Fibroblast of the aortic adventitia (primary cell): Measurements from ENCODE around the gene DOCK11. TPM values are rescaled to one million over a fixed set of nuclear protein-coding genes. Genes with fewer than 3 reads are reported as not detected.

Source experiments
- DNase-seq: peaks from one replicate; pipeline ENCODE4 v3.0.0-alpha.2; 2010; ENCODE audit warnings: low read depth
- H3K4me3 ChIP-seq: 2 replicates; pipeline ENCODE4 v1.5.1; 2011; ENCODE audit warnings: low read depth, mild to moderate bottlenecking, control low read depth, low read length, moderate library complexity
- CTCF ChIP-seq: IDR thresholded peaks from 2 replicates; pipeline ENCODE4 v1.5.1; 2011; ENCODE audit warnings: mild to moderate bottlenecking, low read length, control low read depth, inconsistent platforms; ENCODE audit not compliant: insufficient read depth
- total RNA-seq: library from RNA; depleted of rRNA; stranded (reverse); fragments of >200 nt; gene quantifications from 2 replicates; pipeline ENCODE4 v1.2.3, GENCODE V29; 2012; ENCODE audit warnings: low replicate concordance

Gene DOCK11
- total RNA-seq, 1 donor: 34.8 TPM

- H3K4me3 ChIP-seq: no peak overlapping the region
- DNase-seq: no peak
- TF ChIP-seq CTCF: no peak
These were observed 137.2 kb downstream of the DOCK11 start for GRCh38 chrX:118632862-118633261.

DNA sequence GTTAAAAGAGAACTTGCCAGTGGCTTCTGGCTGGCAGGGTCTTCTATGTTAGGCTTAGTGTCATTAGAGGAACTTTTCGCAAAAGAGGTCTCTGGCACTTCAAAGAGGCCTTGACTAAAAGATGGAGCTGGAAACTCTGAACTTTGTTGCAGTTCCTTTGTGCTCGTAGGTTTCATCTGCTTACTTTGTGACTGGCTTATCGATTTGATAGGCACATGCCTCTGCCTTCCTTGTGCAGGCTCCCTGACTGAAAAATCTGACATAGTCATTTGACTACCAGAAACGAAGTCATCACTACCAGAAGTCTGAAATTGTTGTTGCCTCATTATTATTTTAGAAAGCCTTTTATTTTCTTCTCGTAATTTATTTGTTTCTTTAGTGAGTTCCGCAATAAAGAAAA lies 137.9 kb downstream of the DOCK11 start:
- DNase-seq: no peak
- no peak for TF ChIP-seq CTCF
- H3K4me3 ChIP-seq: no peak overlapping the region

GRCh38 chrX:118634336-118634735 lies 138.7 kb downstream of the DOCK11 start:
- DNase-seq: no peak
- H3K4me3 ChIP-seq: no peak overlapping the region
- TF ChIP-seq CTCF: no peak

DNA sequence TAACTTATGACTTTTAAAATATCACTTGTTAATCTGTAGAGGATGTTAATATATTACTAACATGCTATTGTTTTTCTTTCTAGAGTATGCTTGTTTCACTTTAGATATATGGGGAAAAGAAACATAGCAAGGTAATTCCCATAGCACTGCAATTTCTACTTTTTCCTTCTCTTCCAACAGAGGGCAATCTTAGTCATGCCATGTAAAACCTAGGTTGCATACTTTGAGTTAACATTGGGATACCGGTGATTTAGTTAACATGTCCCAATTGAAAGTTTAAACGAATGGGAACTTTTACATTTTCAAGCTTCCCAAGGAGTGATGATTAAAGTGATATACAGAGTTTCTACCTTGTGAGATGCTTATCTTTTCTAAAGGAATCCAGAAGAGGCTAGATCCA lies 142.4 kb downstream of the DOCK11 start:
- no peak overlapping the region for H3K4me3 ChIP-seq
- DNase-seq: peak; percentile 10
- no peak for TF ChIP-seq CTCF

GRCh38 chrX:118644378-118644777 lies 148.8 kb downstream of the DOCK11 start:
- DNase-seq: peak; percentile 40
- peak; percentile 36 for TF ChIP-seq CTCF
- H3K4me3 ChIP-seq: no peak overlapping the region

GRCh38 chrX:118652717-118653116 lies 157.1 kb downstream of the DOCK11 start:
- no peak overlapping the region for H3K4me3 ChIP-seq
- peak; percentile 55 for DNase-seq
- no peak for TF ChIP-seq CTCF

DNA sequence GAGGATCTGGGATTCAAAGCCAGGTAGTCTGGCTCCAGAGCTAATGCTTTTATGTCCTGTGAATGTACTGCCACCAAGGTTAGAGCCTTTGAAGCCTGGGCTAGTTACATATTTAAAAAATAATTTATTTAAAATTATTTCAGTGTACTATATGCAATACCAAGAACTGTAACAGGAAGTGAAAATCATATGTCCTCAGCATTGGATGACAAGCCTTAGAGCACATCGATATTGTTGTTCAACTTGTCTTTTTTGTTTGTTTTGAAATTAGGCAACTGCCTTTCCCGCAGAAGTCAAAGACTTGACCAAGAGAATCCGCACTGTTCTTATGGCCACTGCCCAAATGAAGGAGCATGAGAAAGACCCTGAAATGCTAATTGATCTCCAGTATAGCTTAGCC lies 158.7 kb downstream of the DOCK11 start:
- no peak for TF ChIP-seq CTCF
- DNase-seq: no peak
- H3K4me3 ChIP-seq: no peak overlapping the region
